CD4-positive, alpha-beta T cell treated with Interleukin-4 for 1 hour (primary cell): ENCODE results near the gene HERC2.
A peak's percentile ranks its signal among the peaks of the same experiment; 100 is the strongest.
"Not testable (repeated sequence)": the region's sequence is repeated elsewhere in the genome, so short reads cannot be mapped to it uniquely, and the experiment has no call there.

ENCODE experiments used
- DNase-seq, 2 donors: peaks; one replicate each; pipeline ENCODE4 v3.0.0-alpha.2; 2020 to 2022

The HERC2 gene

GRCh38 chr15:28169366-28169765 lies 152.6 kb downstream of the HERC2 start:
- no peak for DNase-seq

DNA sequence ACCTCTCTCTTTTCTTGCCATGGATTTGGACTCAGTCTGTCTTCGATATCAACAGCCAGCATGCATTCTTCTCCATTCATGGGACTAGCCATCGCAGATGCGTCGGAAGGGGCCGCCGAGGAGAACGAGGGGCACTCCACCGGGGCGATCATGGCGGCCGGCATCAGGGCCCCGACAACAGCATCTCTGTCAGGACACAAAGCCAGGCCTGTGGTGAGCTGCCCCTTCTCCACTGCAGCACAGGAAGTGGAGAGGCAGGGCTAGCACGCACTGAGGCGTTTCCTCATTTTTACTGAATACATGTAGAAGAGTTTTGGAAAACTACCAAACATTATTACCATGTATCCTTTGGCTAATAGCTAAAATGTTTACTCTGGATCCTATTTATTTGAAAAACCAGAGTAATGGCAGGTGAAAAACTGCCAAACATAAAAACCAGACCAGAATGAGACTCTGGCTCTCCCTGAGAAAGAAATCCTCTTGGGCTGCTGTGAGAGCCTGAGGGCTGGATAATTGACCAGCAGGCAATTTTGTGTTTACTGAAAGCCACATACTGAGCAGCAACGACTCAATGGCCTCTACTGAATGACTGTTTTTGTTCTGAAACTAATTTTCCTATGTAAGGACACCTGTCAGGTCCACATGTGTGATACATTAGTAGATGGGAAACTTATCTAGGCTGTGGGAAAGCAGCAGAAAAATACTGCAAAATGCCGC lies 153.4 kb downstream of the HERC2 start:
- DNase-seq: not testable (repeated sequence)

- no peak for DNase-seq
Observed at GRCh38 chr15:28167042-28167441, 154.9 kb downstream of the HERC2 start.

- DNase-seq: no peak
Observed at GRCh38 chr15:28165791-28166190, 156.2 kb downstream of the HERC2 start.

DNA sequence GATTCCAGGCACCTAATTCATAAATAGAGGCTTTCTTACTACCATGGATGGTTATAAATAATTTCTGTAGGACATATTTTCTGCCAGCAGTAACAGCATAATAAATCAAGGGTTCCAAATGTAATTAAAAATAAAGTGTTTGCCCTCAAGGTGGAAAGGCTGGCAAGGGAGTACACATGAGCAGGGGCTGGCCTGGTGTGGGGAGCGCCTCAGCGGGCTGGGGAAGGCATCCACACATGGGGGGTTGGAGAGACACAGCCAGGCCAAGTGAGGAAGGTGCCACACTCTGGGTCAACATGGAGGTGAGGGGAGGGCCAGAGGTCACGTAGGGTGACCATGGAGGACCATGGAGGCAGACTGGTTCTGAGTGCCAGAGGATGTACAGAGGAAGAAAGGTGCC lies 157.1 kb downstream of the HERC2 start:
- DNase-seq: no peak

GRCh38 chr15:28154283-28154682 lies 167.7 kb downstream of the HERC2 start:
- no peak for DNase-seq

GRCh38 chr15:28153492-28154119 lies 168.4 kb downstream of the HERC2 start:
- DNase-seq: no peak

GRCh38 chr15:28152538-28152923 lies 169.4 kb downstream of the HERC2 start:
- DNase-seq: not testable (repeated sequence)

DNA sequence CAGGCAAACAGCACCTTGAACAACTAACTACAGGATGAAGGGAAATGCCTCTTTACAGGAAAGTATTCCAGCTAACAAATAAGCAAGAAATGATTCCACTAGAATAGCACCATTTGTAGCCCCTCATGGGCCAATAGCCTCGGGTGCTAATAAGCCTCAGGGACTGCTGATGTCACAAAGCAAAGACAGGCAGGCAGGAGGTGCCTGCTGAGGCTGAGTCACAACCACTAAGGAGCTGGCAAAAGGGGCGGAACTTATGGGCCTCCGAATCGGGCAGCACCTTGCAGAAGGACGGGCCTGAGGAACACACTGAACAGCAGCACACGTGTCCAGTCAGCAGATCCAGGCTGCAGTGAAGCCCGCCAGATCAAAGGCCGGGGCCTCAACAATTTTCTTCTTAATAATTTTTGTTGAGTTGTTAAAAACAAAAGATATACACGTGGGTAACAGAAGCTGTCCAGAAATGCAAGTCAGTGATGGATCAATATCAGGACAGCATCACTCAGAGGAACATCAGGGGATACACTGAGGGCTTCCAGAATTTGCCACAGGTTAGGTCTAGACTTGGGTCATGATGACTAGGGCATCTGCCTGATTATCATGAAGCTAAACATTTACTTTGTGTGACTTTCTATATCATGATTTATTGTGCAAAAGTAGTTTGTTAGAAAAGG lies 170.0 kb downstream of the HERC2 start:
- DNase-seq: not testable (repeated sequence)

DNA sequence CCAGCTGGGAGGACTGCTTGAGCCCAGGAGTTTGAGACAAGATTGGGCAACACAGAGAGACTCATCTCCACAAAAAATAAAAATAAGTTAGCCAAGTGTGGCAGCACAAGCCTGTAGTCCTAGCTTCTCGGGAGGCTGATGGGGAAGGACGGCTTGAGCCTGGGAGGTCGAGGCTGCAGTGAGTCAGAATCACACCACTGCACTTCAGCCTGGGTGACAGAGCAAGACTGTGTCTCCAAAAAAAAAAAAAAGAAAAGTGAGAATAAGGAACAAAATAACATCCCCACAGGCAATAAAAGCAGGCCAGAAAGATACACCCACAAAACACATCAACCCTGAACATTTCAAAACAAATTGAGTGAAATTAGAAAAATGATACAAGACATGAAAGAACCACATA lies 174.2 kb downstream of the HERC2 start:
- DNase-seq: no peak

DNA sequence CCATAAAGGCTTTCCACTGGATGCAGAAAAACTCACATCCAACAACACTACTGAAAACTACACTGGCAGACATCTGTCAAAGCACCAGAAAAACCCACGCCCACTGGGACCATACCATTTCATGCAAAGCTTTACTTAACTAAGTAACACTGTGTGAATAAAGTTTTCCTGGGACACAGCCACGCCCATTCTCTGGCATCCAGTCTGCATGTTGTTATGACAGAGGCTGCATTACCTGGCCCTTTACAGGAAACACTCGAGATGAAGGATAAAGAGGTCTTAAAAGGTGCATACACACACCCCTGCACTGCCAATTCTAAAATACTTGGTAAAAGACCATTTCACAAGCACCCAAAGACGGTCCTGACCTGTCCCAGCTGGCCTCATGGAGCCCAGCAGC lies 176.6 kb downstream of the HERC2 start:
- DNase-seq: not testable (repeated sequence)

DNA sequence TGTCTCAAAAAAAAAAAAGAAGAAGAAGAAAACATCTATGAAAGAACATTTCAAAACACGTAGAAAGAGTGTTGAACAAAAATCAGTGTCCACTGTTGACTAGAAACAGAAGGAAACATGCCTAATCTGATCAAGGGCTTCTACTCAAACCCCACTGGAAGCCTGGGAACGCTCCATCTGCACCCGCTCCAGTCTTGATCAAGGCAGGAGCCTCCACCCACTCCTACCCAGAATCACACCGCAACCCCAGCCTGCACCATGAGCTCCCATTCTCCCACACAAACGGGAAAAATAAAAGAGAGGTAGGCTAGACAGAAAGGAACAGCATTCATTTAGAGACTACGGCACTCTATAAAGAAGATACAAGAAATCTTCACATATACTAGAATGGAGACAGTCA lies 181.9 kb downstream of the HERC2 start:
- DNase-seq: no peak

DNA sequence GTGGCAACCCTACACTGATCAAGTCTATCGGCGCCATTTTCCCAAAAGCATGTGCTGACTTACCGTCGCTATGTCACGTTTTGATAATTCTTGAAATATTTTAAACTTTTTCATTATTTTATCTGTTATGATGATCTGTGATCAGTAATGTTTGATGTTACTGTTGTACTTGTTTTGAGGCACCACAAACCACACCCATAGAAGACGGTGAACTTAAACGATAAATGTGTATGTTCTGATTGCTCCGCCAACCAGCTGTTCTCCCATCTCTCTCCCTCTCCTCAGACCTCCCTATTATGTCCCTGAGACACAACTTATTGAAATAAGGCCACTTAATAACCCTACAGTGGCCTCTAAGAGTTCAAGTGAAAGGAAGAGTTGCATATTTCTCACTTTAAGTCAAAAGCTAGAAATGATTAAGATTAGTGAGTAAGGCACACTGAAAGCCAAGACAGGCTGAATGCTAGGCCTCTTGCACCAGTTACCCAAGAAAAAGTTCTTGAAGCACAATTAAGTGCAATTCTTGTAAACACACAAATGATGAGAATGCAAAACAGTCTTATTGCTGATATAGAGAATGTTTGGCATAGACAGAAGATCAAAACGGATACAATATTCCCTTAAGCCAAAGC lies 184.5 kb downstream of the HERC2 start:
- DNase-seq: not testable (repeated sequence)

DNA sequence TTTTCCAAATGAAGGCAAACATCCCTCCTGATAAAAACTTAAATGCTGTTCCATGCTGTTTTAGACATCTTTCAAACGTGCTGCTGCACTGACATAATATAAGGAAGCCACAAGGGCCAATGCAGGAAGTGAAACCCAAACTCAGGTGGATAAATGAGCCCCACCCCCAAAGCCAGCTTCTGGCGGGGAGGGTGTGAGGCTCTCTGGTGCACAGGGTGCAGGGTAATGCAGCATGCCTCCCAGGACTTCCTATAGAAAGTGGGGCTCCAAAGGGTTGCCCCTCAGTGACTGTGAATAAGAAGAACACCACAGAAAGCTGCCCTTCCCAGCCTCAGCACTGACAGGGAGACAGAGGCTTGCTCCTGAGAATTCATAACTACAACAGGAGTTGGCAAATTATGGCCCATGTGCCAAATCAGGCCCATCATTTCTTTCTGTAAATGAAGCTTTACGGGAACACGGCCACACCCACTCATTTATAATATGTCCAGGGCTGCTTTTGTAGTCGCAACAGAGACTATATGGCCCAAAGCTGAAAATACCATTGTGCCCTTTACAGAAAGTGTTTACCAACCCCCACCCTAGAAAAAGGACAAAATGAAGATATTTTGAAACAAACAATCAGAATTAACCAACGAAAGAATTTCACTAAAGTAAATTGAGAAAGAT lies 185.6 kb downstream of the HERC2 start:
- DNase-seq: peak; percentile 34 to 36

GRCh38 chr15:28133281-28133680 lies 188.7 kb downstream of the HERC2 start:
- DNase-seq: no peak

DNA sequence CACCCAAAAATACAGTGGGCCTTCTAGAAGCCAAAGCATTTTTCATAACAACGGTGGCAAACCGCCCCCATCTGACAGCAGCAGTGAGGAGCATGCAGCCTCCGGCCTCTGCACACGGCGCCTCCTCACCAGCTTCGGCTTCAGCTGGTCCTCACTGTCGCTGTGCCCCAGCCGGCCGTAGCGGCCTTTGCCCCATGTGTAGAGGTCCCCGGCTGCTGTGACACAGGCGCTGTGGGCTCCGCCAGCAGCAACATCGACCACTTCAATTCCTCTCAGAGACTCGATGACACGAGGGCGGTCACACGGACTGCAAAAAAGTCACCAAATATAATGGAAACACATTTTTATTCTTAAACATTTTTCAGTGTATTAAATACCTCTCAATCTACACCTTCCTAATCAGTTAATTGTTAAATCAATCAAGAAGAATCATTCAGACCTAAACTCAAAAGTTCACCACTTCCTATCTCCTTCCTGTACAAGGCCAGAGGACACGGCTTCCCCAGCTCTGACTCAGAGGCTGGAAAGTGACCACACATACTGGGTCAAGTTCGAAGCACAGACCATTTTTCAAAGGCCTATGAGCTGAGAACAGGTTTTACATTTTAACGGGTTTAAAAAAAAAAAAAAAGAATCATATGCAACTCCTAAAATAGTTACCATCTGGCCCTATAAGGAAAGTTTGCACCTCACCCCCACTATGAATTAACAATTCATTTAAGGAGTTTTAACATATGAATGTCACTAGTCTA lies 189.3 kb downstream of the HERC2 start:
- DNase-seq: no peak

DNA sequence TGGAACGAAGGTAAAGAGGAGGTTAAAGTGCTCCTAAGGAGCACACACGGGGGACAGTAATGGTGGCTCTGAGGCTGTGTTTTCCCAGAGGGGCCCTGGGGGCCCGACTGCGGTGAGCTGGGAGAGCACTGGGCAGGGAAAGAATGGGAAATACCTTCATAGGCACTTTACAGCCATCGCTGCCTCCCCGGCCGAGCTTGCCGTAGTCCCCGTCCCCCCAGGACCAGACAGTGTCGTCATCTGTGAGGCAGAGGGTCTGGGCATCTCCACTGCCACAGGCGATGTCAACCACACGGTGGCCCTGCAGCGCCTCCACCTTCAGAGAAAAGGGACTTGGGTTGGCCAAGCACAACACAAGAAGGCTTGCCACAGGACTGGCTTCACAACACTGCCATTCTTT lies 190.0 kb downstream of the HERC2 start:
- DNase-seq: no peak

DNA sequence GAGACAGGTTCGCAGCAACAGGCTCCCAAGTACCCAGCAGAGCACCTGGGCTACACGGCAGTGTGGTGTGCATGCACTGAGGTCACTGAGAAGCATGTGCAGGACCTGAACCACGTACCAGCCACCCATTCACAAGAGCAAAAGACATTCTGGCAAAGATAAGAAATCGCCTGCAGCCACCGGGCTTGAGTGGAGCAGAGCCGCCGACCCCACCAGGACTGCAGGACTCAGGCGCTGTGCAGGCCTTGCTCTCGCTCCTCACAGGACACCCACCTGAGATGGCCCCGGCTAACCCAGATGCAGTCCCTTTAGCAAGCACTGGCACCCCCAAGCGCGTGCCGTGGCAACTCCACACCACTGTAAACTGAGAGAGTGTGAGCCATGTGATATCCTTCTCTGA lies 190.6 kb downstream of the HERC2 start:
- DNase-seq: no peak

DNA sequence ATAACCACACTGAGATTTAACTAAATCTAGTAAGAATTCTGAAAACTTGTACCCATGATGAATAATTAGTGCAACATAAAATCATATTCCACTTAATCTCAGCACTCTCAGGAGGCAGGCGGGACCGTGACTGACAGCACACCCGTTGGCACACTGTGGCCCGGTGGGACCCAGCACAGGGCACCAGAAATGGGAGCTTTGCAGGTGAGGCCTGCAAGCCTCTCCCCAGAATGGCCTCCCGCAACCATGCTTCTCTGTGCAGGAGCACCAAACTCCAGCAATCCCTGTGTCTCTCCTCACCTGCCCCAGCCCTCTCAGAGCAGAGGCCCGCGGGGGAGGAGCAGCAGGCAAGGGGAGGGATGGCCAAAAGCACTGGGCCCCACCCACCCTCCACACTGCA lies 191.3 kb downstream of the HERC2 start:
- DNase-seq: no peak

- DNase-seq: no peak
Observed at GRCh38 chr15:28129231-28129848, 192.6 kb downstream of the HERC2 start.

- peak in 1 of 2 donors; percentile 26 for DNase-seq
Observed at GRCh38 chr15:28128031-28128430, 193.9 kb downstream of the HERC2 start.

DNA sequence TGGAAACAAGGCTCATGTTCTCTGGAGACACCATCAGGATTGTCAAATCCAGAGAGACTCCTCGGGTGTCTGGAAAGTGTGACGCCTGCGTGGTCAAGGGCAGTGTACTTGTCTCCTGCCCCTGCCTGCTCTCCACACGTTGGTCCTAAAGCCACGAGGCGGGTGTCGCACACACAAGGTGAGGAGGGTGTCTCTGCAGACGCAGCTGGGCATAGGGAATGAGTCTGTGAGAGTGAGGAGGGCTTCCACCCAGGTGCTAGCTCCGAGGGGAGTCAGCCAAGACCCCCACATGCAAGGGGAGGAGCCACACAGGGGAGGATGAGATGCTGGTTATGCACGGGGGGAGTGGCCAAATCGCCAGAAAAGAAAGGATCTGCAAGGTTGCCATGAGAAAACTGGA lies 194.9 kb downstream of the HERC2 start:
- DNase-seq: no peak
